GM18867 (cell line): ENCODE measurements around the gene MINK1.
"Not testable (repeated sequence)": the region's sequence is repeated elsewhere in the genome, so short reads cannot be mapped to it uniquely, and the experiment has no call there.

Source experiments
- ATAC-seq: cut with Tn5 transposase; IDR thresholded peaks from one replicate; pipeline ENCODE4 v1.9.1; 2021; ENCODE audit warnings: mild to moderate bottlenecking, moderate library complexity; ENCODE audit not compliant: unreplicated experiment

Gene MINK1

GRCh38 chr17:4843321-4844000 is 10.3 kb downstream of the MINK1 start:
- ATAC-seq: no peak

DNA sequence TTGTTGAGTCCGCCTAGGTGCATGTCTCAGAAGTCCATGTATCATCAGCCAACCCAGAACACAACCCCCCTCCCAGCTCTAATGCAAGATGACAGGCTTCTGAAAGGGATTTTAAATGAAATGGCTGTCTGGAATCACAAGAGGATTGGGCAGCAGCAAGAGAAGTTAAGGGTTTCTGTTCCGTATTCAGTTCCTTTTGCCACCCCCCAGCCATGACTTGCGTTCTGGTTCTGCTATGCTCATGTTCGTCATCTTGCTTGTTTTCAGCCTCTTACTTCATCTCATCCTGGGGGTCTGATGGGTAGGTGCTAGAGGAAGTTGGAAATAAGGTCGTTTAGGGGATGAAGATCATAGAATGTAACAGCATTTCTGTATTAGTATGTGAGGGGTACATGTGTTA is 12.0 kb downstream of the MINK1 start:
- ATAC-seq: no peak

- no peak for ATAC-seq
Measured at GRCh38 chr17:4846635-4847390, 13.7 kb downstream of the MINK1 start.

DNA sequence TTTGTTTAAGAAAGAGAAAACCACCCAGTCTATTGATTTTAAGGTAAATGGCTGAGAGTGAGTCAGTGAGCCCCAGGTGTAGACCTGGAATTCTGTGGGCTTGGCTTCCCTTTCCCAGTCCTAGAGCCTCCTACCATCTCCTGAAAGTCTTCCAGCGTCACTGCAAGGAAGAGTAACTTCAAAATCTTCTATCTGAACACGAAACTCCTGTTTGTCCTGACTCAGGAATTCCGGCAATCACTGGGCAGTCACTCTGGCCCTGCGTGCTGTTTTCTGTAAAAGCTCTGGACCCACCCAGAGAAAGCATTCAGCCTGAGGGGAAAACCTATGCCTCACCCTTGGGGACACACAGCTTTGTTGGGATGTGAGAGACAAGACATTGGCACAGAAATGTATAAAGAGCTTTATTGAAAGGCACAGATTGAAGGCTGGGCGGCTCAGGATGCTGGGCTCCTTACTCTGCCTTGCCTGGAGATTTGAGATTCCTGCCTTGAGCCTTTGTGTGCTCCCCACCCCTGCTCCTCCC is 15.9 kb downstream of the MINK1 start:
- no peak for ATAC-seq

DNA sequence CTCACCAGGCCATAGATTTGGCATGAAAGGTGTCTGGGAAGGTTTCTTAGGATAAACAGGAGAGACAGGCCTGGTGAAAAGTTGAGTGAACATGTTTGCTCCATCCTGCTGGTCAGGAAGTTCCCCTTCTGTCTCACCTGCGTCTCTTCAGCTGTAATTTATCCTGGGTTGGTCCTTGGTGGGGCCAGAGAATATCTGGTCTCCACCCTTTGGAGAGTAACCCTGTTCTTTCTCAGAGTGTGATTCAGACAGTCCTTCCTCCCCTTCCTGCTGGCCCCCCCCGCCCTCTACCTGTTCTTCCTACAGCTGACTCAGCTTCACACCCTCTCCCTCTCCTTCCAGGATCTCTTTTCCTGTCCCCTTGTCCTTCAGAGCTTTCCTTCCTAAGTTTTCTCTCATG is 17.1 kb downstream of the MINK1 start:
- no peak for ATAC-seq

DNA sequence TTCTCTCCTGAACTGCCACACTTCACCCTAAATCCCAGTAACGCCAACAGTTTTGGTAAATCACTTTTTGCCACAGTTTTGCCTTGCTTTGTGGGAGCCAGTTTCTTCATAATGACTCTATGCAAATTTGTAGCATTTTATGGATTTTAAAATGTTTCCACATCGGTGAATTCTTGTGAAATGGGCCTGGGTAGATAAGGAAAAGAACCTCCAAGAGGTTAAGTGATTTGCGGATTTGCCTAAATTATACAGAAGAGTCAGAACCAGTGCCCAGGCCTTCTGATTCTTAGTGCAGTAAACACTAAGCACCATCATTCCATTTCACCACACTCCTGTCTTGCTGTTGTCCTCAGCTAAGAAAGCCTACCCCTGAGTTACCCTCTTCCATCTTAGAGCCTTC is 17.9 kb downstream of the MINK1 start:
- ATAC-seq: no peak

DNA sequence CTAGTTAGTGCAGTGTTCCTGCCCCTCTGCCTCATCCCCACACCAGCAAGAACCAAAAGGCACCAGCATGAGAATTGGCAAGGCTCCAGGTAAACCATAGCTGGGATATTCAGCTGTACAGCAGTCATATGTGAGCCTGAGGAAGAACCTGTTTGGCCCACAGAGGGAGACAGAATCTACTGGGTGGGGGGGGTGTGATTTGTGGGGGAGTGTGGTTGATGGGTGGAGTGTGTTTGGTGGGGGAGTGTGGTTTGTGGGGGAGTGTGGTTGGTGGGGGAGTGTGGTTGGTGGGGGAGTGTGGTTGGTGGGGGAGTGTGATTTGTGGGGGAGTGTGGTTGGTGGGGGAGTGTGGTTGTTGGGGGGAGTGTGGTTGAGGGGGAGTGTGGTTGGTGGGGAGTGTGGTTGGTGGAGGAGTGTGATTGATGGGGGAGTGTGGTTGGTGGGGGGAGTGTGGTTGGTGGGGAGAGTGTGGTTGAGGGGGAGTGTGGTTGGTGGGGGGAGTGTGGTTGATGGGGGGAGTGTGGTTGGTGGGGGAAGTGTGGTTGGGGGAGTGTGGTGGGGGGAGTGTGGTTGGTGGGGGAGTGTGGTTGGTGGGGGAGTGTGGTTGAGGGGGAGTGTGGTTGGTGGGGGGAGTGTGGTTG is 19.5 kb downstream of the MINK1 start:
- no peak for ATAC-seq

GRCh38 chr17:4853208-4853671 is 20.1 kb downstream of the MINK1 start:
- no peak for ATAC-seq

DNA sequence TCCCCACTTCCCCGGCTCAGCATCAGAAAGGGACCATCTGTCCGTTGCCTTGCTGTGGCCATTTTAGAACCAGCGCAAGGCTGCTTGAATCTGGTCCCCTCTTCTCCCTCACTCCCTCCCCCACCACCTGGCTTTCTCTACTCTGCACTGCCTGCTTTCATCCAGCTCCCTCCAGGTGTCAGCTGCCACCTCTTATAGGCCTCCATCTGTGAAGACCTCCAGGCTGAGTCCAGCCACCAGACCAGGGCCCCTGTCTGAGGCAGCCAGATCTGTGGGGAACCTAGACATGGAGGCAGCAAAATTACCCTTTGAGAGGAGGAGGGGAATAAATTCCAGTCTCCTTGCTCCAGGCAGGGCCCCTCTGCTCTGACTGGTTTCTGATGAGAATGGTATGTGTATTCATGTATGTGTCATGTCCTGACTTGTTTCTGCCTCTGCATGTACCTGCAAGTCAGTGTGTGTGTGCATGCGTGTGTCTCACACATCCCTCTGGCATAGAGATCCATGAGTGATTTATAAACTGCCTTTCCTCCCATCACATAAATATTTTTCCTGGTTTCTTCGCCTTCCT is 21.1 kb downstream of the MINK1 start:
- no peak for ATAC-seq

- no peak for ATAC-seq
Measured at GRCh38 chr17:4856271-4856936, 23.3 kb downstream of the MINK1 start.

DNA sequence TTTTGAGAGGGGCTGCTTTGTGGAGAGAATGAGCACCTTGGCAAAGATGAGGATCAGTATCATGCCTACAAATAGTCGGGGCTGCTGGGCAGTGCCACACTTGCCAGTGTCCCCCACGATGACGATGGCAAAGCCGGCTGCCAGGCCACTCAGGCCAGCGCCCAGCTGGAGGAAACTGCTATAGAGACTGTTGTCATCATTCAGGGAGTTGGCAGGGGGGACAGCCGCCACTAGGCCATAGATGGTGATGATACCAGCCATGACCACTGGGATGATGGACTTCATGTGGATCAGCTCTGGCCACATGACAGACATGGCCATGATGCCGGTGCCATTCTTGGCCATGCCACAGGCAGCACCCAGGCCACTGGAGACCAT is 23.8 kb downstream of the MINK1 start:
- no peak for ATAC-seq

GRCh38 chr17:4857347-4857746 is 24.2 kb downstream of the MINK1 start:
- ATAC-seq: not testable (repeated sequence)

DNA sequence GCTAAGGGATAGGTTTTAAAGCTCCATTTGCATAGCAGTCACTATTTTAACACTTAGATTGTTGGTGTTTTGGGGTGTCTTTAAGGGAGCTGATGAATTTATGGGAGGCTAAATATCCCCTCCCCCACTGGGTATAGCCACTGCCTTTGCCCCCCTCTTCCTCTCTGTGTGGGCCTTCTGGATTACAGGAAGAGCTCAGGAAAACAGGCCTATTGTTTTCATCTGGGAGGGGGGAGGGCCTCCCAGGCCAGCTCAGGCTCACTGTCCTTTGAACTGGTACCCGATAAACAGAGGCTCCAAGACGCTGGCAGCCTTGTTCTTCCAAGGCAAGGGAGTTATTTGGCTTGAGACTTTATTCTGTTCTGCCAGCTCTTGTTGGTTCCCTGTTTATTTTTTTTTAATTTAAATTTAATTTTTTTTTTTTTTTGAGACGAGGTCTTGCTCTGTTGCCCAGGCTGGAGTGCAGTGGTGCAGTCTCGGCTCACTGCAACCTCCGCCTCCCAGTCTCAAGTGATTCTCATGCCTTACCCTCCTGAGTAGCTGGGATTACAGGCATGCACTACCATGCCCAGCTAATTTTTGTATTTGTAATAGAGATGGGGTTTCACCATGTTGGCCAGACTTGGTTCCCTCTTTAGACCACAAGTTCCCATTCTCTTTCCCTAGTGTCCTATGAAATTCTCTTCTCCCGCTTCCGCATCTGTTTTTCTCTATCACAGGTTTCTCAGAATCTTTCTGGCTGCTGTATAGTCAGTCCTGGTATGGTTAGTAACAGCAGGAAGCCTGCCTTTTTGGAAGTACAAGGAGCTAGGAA is 25.1 kb downstream of the MINK1 start:
- ATAC-seq: no peak

- no peak for ATAC-seq
Measured at GRCh38 chr17:4858882-4859260, 25.7 kb downstream of the MINK1 start.

- no peak for ATAC-seq
Measured at GRCh38 chr17:4859816-4860625, 26.9 kb downstream of the MINK1 start.

DNA sequence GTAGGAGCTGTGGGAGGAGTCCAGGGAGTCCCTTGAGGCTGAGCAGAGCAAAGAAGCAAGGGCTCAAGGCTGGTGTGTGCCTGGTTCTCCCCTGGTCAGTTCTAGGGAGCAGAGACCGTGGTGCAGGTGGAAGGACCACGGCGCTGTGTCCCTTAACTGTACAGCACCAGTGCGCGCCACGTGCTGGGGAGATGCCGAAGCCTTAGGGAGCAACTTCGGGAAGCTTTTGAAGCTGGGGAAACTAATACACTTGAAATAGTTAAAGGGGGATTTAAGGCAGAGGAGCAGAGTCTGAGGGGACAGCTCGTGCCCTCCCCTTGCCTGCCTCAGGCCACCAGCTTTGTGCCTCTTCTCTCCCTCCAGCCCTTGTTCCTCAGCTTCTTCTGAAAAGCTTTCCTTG is 27.5 kb downstream of the MINK1 start:
- no peak for ATAC-seq

- no peak for ATAC-seq
Measured at GRCh38 chr17:4861052-4861451, 27.9 kb downstream of the MINK1 start.

DNA sequence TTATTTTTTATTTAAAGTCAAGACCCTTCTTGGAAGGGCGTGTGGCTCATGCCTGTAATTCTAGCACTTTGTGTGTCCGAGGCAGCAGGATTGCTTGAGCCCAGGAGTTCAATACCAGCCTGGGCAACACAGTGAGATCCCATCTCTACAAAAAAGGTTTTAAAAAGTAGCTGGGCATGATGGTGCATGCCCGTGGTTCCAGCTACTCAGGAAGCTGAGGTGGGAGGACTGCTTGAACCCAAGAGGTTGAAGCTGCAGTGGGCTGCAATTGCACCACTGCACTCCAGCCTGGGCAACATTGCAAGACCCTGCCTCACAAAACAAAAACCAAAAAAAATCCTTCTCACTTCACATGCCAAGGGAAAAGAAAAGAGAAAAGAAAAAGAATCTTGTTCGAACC is 29.6 kb downstream of the MINK1 start:
- ATAC-seq: no peak

DNA sequence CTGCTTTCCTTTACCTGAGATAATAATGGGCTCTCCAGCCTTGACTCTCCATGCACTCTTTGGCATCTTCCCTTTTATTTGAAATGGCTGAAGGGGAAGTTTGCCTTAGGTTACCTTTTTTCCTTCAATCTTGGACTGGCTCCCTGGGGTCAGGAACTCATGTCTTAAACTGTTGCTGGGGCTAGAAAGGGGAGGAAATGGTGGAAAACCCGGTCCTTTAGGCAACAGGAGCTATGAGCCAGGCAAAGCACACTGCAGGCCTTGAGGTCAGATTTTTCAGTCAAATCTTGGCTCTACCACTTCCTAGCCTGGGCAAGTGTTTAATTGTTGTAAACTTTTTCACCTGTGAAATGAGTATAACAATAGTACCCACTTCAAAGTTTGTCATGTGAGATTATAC is 30.2 kb downstream of the MINK1 start:
- no peak for ATAC-seq
